ENCODE measurements around the gene ANXA2R.
"Not testable (repeated sequence)": the region's sequence is repeated elsewhere in the genome, so short reads cannot be mapped to it uniquely, and the experiment has no call there.

ANXA2R gene

DNA sequence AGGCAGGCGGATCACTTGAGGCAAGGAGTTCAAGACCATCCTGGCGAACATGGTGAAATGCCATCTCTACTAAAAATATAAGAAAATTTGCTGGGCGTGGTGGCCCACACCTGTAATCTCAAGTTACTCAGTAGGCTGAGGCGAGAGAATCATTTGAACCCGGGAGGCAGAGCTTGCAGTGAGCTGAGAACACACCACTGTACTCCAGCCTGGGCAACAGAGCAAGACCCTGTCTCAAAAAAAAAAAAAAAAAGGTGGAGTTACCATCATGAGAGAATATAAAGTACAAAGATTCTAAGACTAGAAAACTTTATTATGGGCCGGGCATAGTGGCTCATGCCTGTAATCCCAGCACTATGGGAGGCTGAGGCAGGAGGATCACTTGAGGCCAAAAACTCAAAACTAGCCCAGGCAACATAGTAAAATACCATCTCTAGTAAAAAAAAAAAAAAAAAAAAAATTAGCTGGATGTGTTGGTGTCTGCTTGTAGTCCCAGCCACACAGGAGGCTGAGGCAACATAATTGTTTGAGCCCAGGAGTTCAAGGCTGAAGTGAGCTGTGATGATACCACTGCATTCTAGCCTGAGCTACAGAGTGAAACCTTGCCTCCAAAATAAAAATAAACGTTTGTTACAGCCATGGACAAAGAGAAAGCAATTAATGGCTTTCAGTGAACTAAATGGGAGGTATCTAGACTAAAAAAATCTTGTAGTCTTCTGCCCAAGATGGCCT lies 12.9 kb downstream of the ANXA2R start:
- no peak for DNase-seq

DNA sequence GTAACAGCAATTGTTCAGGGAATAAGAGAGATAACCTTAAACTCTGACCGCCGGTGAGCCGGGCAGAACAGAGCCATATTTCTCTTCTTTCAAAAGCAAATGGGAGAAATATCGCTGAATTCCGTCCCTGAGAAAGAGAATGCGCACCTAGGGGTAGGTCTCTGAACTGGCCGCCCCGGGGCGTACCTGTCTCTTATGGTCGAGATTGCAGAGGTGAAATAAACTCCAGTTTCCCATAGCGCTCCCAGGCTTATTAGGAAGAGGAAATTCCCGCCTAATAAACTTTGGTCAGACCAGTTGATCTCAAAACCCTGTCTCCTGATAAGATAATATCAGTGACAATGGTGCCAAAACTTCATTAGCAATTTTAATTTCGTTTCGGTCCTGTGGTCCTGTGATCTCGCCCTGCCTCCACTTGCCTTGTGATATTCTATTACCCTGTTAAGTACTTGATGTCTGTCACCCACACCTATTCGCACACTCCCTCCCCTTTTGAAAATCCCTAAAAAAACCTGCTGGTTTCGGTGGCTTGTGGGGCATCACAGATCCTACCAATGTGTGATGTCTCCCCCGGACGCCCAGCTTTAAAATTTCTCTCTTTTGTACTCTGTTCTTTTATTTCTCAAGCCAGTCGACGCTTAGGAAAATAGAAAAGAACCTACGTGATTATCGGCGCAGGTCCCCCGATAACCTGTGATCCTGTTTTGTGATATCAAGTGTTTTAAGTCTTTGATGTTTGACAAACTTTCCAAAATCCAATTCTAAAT lies 14.8 kb downstream of the ANXA2R start:
- not testable (repeated sequence) for DNase-seq

DNA sequence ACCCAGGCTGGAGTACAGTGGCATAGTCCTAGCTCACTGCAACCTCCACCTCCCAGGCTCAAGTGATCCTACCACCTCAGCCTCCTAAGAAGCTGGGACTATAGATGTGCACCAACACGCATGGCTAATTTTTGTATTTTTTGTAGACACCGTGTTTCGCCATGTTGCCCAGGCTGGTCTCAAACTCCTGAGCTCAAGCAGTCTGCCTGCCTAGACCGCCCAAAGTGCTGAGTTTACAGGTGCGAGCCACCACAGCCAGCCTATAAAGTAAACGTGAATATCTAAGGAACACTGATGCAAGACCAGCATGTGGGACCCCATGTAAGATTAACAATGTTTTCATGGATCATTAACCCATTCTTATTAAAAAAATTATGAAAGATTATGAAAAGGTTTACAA lies 15.9 kb downstream of the ANXA2R start:
- DNase-seq = no peak

DNA sequence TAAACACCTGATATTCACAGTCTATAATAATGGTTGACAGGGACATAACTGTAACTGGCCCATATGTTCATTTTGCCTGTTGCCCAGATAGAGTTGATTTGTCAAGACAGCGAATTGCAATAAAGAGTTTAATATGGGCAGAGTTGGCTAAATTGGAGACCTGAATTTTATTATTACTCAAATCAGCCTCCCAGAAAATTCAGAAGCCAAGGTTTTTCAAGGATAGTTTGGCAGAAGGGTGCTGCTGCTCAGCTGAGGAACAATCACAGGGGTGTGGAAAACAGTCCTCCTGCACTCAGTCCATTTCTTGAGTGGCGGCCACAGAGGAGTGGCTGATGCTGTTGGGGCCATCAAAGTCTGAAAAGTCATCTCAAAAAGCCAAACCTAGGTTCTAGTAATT lies 19.0 kb downstream of the ANXA2R start:
- no peak for DNase-seq

DNA sequence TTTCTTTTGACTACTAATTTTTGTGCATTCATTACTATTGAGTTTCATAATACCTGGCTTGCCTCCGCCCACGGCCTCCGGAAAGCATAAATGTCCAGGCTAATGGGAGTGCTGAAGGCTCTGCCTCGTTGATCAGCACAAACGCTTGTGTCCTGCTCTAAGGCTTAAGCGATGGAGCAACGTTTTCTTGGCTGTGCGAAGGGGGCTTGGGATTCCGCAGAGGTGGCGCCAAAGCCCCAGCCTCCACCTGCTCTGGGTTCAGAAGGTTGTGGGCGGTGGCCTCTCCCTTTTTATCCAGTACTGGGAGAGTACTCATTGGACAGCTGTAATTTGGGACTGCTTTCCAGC lies 19.7 kb downstream of the ANXA2R start:
- DNase-seq = peak; percentile 42

DNA sequence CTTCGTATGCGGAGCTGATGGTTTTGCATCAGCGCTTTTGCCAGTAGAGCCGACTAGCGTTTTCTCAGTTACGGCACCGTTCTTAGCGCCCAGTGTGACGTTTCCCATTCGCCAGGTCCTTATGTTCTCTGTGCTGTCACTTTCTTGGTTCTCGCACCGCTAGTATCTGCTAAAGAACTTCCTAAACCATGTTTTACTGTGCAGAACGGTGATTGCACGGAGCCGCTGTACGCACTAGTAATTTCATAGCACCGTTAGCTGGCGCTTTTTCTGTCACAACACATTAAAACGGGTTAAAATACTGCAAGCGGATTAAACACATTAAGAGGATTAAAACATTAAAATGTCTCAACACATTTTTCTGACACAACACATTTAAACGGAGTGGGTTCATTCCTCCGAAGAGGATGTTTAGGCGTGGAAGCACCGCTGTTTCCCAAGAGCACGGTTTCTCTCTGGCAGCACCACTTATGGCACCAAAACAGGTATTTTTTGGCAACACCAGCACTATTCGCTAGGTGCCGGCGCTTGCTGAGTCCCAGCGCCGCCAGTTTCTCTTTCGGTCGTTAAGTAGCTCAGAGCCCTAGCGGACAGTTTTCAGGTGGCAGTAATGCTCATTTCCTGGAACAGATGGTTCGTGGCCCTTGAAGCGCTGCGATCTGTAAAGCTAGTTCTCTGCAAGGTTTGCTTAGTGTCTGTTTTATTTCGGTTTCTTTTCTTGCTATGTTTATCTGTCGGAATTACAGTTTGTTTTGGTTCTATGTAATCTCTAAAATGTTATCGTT lies 20.3 kb downstream of the ANXA2R start:
- DNase-seq = peak; percentile 87

DNA sequence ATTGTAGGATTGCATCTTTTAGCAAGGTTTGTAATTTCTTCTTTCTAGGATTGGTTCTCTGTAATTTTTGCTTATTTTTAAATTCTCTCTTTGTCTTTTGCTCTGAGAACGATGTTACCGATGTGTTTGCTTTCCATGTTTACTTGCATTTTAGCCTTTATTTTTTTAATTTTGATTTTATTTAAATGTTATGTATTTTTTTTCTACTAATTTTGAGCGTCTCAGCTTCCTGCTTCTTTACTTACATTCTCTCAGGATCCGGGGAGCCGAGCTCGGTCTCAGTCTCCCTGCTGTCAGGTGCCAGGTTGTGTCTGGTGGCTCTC lies 20.9 kb downstream of the ANXA2R start:
- no peak for DNase-seq

DNA sequence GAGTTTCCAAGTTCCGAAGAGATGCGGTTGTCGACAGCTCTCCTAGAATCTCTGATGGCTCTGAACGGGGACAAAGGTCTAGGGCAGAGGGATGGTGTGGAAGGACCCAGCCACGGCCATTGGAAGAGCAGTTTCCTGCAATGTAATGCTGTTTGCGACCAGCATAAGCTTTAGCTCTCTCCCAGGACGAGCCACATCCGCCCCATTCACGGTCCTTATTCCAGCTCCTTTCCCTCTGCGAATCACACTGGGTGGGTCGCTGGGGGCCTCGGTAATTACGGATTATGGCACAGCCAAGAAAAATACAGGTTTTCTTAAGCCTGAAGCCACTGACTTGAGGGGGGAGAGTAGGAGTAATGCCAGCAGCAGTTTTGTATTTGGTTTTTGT lies 22.7 kb downstream of the ANXA2R start:
- DNase-seq = peak; percentile 4

DNA sequence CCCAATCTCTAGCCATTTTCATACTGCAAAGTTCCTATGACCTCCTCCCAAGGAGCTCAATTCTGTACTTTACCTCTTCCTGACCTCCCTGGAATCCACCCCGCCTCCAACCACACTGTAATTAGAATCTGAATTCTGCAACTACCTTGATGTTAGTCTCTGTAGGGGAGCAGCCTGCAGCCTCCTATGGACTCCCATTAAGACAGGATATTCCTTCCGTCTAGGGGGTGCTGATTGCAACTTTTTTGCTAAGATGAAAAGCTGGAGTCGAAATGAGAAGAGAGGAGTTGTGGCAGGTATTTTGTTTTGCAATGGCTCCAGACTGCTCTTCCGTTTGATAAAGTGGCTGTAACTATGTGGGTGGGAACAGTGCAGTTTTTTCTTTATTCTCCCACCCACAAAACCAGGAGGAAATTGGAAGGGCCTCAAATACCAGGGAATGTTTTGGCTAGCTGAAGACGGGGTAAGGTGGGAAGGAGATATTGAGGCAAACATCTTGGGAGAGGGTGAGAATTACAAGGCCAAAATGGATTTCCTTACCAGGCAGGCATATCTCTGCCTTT lies 23.8 kb downstream of the ANXA2R start:
- no peak for DNase-seq

DNA sequence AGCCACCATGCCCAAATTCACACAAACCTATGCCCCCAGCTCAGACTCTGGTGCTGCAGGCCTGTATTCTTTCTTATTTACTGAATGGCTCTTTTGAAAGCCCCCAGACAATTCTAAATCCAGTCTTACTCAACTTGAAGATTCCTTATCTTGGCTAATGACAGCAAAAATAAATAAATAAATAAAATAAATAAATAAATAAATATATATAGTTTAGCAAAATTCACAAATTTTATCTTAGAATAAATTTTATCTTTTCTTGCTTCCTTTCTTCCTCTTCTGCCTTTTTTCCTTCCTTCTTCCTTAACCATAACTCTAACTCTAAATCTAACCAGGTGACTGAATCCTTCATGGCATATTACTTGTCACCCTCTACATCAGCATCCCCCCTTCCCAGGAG lies 25.6 kb downstream of the ANXA2R start:
- DNase-seq = no peak

DNA sequence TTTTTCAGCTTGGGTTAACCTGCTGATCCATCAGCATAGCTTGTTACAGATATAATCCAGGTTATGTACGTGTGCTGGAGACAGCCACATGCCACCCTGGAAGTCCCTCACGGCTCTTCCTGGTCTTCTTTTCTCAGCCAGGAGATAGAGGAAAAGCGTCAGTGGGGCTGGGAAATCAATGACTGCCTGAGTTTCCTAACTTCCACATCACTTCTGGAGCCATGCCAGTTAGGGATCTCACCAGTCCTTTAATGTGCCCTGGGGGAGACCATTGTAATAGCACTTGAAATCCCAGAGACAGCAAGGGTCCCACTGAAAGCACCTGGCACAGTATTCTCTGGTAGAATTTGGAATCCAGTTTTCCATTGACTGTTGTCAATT lies 29.2 kb downstream of the ANXA2R start:
- DNase-seq = no peak

DNA sequence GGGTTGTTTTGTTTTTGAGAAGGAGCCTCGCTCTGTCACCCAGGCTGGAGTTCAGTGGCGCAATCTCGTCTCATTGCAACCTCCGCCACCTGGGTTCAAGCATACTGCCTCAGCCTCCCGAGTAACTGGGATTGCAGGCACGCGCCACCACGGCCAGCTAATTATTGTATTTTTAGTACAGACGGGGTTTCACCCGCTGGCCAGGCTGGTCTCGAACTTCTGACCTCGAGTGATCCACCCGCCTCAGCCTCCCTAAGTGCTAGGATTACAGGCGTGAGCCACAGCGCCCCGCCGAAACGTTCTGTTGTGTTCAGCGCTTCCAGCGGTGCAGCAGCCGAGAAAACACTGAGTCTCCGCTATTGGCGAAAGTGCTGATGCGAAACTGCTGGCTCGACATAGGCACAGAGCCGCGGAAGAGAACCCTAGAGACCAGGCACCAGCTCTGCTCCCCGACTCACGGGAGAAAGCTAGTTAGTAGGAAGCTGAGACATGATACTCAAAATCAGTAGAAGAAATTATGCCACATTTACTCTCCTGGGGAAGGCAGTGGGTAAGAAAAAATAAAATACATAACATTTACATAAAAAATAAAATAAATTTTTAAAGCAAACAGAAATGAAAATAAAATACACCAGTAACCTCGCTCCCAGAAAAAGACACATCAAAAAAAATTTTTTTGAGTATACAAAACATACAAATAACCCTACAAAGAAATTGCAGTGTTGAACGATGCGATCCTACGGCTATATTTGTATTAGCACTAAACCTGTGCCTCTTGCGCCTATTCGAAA lies 31.6 kb downstream of the ANXA2R start:
- peak; percentile 79 for DNase-seq

DNA sequence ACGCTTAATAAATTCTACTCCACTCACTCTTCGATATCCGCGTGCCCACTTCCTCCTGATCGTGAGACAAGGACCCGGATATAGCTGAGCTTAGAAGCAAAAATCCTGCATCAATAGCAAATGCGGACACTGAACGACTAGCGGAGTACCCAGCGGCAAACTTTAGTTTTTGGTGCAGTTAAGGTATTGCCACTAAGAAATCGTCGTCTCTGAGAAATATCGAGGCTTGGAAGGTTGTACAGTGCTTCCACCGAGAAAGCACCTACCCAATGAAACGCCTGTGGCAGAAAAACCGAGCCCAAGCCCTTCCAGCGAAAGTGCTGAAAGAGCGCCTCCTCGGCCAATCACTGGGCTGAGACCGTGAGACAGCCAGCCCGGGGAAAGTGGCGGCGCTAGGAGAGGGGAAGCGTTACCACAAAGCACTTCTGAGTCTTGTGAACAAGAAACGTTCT lies 32.2 kb downstream of the ANXA2R start:
- DNase-seq = peak; percentile 70

DNA sequence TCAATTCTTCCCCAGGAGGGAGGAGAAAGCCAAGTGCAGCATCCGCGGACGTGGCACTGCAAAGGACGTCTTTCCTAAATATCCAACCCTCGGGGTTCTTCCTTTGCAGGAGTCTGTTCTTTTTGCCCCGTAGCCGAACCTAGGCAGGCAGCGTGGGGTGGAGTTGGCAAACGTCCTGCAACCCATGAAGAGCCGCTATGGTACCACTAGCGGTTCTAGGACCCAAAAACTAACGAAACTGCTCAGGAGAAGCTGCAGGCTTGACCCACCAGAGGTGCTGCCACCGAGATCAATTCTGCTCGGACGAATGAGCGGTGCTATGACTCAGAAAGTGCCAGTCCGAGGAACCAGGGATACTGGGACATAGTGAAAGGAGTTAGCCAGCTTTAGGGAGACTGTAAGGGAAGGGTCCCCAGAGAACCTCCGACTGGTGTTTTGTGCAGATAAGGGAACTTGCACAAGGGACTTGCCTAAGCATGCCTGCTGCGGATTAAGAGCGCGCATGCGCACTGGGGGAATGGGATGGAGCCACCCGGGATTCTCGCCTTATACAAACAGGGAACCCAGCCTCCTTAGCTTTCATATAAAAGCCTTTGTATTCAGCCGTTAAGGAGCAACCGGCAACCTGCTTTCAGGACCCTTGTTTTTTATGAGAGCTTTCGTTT lies 32.7 kb downstream of the ANXA2R start:
- DNase-seq = peak; percentile 79

DNA sequence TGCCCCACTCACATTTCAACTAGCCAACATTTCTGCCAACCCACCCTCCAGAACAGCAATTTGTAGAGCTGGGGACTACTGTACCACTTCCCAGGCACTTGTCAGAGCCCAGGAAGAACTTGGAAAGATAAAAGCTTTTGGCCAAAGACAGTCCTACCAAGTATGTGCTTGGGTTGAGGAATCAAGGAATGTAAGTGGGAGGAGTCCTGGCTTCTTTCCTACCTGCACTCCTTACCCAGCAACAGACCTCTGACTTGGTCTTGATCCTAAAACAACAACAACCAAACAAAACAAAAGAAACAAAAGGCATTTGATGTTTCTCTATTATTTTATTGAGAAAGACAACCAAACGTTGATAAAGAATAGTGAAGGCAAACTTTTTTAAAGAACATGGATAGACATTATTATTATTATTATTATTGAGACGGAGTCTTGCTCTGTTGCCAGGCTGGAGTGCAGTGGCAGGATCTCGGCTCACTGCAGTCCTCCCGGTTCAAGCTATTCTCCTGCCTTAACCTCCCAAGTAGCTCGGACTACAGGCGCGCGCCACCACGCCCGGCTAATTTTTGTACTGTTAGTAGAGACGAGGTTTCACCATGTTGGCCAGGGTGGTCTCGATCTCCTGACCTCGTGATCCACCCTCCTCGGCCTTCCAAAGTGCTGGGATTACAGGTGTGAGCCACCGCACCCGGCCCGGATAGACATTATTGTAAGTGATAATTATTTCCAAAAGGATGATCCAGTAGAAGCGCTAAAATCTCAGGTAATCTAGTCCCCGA lies 33.5 kb downstream of the ANXA2R start:
- DNase-seq = no peak

DNA sequence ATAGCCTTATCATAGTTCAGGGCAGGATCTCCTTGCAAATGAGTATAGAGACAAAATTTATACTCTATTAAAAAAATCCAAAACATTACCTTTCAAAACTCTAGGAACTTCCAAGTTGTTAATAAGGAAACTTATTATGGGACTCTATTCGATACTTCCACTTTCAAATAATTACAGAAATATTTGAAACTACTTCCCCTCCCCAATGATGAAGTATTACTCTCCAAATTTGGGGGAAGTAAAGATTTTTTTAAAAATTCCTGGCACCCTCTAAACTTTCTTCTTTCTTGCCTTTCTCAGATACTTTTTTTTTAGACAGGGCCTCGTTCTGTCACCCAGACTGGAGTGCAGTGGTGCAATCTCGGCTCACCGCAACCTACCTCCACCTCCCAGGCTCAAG lies 35.1 kb downstream of the ANXA2R start:
- no peak for DNase-seq

DNA sequence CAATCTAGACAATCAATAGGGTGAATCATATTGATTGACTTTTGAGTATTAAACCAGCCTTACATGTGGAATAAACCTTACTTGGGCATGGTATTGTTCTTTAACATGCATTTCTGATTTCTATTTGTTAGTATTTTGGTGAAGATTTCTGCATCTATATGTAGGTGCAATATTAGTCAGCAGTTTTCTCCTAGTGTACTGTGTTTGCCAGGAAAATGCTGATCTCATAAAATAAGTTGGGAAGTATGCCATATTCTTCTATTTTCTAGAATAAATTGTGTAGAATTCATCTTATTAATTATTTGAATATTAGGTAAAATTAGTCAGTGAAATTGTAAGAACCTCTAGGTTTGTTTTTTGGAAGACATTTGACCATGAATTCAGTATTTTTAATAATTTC lies 38.4 kb downstream of the ANXA2R start:
- no peak for DNase-seq

DNA sequence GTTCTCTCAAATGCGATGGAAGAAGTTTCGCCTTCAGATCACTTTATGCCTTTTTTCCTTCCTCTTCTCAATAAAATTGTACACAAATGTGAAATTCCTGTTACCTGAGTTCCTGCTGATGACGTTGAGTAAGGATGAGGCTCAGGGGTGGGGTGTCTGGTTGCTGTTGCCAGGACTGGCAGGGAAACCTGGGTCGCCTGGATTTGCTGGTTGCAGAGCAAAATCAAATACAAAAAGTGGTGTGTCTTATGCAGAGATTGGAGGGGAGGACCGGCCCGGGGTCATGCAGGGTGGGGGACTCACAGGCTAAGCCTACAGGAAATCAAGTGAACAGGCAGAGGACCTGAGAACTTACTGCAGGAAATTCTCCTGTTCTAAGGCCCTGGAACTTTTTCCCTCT lies 39.2 kb downstream of the ANXA2R start:
- DNase-seq = no peak

DNA sequence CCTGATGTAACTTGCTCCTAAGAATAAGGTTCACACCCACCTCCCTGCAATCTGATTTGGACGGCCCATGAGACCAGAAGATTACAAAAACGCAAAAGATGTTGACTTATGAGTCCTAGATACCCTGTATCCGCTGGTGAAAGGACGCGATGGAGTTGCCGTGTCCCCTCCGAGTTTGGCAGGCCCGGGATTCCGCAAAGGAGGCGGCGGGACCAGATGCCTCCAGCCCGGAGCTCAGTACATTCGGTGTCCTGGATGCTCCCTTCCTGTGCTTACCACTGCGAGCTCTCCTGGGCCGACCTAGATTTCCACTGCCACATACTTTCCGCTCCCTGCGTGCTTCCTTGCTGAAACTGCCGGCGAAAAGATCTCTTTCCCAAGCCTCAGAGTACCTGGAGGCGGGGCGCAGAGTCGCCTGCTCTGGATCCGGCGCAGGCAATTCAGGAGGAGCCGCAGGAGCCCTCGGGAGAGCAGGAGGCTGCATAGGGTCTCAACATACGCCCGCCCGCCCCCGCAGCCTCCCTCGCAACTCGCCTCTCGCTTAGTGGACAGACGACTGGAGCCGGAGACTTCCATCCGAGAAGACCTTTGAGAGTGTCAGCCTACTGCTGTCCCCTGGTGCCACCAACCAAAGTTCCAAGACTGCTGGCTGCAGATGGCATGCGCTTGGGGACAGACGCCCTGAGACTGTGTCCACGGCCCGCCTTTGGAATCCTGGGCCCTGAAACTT lies 39.8 kb downstream of the ANXA2R start:
- no peak for DNase-seq

DNA sequence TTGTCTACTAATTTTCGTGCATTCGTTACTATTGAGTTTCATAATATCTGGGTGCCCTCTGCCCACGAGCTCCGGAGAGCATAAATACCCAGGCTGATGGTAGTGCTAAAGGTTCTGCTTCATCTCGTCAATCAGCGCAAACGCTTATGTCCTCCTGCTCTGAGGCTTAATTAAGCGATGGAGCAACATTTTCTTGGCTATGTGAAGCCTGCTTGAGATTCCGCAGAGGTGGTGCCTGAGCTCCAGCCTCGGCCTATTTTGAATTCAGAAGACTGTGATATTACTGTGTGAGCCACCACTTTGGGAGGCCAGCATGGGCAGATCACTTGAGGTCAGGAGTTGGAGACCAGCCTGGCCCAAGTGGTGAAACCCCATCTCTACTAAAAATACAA lies 44.8 kb downstream of the ANXA2R start:
- no peak for DNase-seq
